ENCODE data around the gene KSR2. TPM values are rescaled to one million over a fixed set of nuclear protein-coding genes. Genes with fewer than 3 reads are reported as not detected.

The KSR2 gene
- total and polyA plus RNA-seq, 4 donors, result 0.09 to 1.8 (median 0.37) TPM

- H3K9me3 ChIP-seq (ENCODE audit: control insufficient read depth in 4 of 4, insufficient read depth in 3 of 4, low read length in 3 of 4), result peaks cover 0 to 2% (median 0%) of the 10 kb centered on the region in 4 donors
- ATAC-seq (ENCODE audit: insufficient read depth, low FRiP score) (no peak), DNase-seq (no peak)
- TF ChIP-seq CTCF (IDR thresholded peaks at IDR 0.05; ENCODE audit: control extremely low read depth, extremely low read depth), result no peak
- H3K27me3 ChIP-seq (ENCODE audit: control insufficient read depth in 3 of 3, insufficient read depth in 3 of 3, low read length in 2 of 3), result no peaks in the 10 kb centered on the region
- no peaks in the 10 kb centered on the region for H3K4me1 ChIP-seq (ENCODE audit: control insufficient read depth in 5 of 5, insufficient read depth in 5 of 5, low read length in 5 of 5)
- H3K9ac ChIP-seq (ENCODE audit: insufficient read depth in 1 of 2, low read length in 2 of 2), result no peak overlapping the region
- H3K36me3 ChIP-seq (ENCODE audit: control insufficient read depth in 4 of 4, insufficient read depth in 4 of 4, low read length in 4 of 4), result no peaks in the 10 kb centered on the region
- no peak overlapping the region for H3K27ac ChIP-seq (ENCODE audit: low read depth in 1 of 2, low read length in 1 of 2)
- 84% methylated on average over 5 of the region's 5 CpGs for WGBS, 2 donors
- no peak overlapping the region for H3K4me3 ChIP-seq
These were observed 412.9 kb downstream of the KSR2 start for GRCh38 chr12:117555889-117556288.

DNA sequence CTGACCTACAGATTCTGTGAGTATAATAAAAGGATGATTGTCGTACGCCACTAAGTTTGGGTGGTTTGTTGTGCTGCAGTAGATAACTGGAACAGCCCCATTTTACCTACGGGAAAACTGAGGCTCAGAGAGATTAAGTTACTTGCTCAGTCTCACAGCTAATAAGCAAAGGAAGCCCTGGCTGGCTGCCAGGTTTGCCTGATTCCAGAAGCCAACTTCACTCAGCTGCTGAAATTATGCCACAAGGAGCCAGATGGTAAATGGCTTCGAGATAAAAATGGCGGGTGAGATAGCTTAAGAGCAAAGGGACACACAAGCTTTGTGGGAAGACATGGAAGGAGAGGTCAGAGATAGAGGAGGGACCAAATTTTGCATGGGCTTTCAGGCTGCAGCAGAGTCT, 415.8 kb downstream of the KSR2 start:
- DNase-seq (peak in 1 of 3 donors; percentile 8), ATAC-seq (ENCODE audit: insufficient read depth, low FRiP score) (no peak)
- Histone ChIP-seq H3K9ac (ENCODE audit: insufficient read depth in 1 of 2, low read length in 2 of 2) (no peak overlapping the region), H3K27me3 (ENCODE audit: control insufficient read depth in 3 of 3, insufficient read depth in 3 of 3, low read length in 2 of 3) (no peaks in the 10 kb centered on the region), H3K9me3 (ENCODE audit: control insufficient read depth in 4 of 4, insufficient read depth in 3 of 4, low read length in 3 of 4) (peaks cover 0 to 2% (median 0%) of the 10 kb centered on the region in 4 donors), H3K36me3 (ENCODE audit: control insufficient read depth in 4 of 4, insufficient read depth in 4 of 4, low read length in 4 of 4) (no peaks in the 10 kb centered on the region), H3K27ac (ENCODE audit: low read depth in 1 of 2, low read length in 1 of 2) (no peak overlapping the region), H3K4me1 (ENCODE audit: control insufficient read depth in 5 of 5, insufficient read depth in 5 of 5, low read length in 5 of 5) (no peaks in the 10 kb centered on the region), H3K4me3 (no peak overlapping the region)
- WGBS, 2 donors, result 90 to 94% methylated on average over 5 of the region's 5 CpGs
- TF ChIP-seq CTCF (IDR thresholded peaks at IDR 0.05; ENCODE audit: control extremely low read depth, extremely low read depth), result no peak

GRCh38 chr12:117551665-117552064, 417.1 kb downstream of the KSR2 start:
- Histone ChIP-seq H3K9me3 (ENCODE audit: control insufficient read depth in 4 of 4, insufficient read depth in 3 of 4, low read length in 3 of 4) (peaks cover 0 to 2% (median 0%) of the 10 kb centered on the region in 4 donors), H3K27ac (ENCODE audit: low read depth in 1 of 2, low read length in 1 of 2) (no peak overlapping the region), H3K9ac (ENCODE audit: insufficient read depth in 1 of 2, low read length in 2 of 2) (no peak overlapping the region), H3K27me3 (ENCODE audit: control insufficient read depth in 3 of 3, insufficient read depth in 3 of 3, low read length in 2 of 3) (no peaks in the 10 kb centered on the region), H3K36me3 (ENCODE audit: control insufficient read depth in 4 of 4, insufficient read depth in 4 of 4, low read length in 4 of 4) (no peaks in the 10 kb centered on the region), H3K4me3 (no peak overlapping the region), H3K4me1 (ENCODE audit: control insufficient read depth in 5 of 5, insufficient read depth in 5 of 5, low read length in 5 of 5) (no peaks in the 10 kb centered on the region)
- TF ChIP-seq CTCF (IDR thresholded peaks at IDR 0.05; ENCODE audit: control extremely low read depth, extremely low read depth), result no peak
- no peak for DNase-seq
- WGBS, 2 donors, result 62 to 67% methylated on average over 4 of the region's 4 CpGs
- no peak for ATAC-seq (ENCODE audit: insufficient read depth, low FRiP score)

DNA sequence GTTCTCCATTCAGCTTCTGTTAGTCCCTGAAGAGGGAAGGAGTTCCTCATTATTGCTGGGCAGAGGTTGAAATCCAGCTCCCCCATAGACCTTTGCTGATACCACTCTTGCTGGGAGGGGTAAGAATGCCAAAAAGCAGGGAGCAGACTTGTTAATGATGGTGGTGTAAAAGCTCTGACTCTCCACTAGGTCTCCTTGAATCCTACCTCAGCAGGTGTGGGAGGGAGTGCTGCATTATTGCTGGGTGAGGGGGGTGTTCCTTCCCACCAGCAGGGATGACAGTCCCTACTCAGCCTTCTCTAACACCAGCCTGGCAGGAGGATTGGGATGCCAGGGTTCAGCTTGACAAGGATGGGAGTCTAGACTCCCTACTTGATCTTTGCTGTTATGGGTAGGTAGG, 421.6 kb downstream of the KSR2 start:
- Histone ChIP-seq H3K4me1 (ENCODE audit: control insufficient read depth in 5 of 5, insufficient read depth in 5 of 5, low read length in 5 of 5) (no peaks in the 10 kb centered on the region), H3K9ac (ENCODE audit: insufficient read depth in 1 of 2, low read length in 2 of 2) (no peak overlapping the region), H3K27ac (ENCODE audit: low read depth in 1 of 2, low read length in 1 of 2) (no peak overlapping the region), H3K9me3 (ENCODE audit: control insufficient read depth in 4 of 4, insufficient read depth in 3 of 4, low read length in 3 of 4) (peaks cover 0 to 4% (median 0%) of the 10 kb centered on the region in 4 donors), H3K4me3 (no peak overlapping the region), H3K36me3 (ENCODE audit: control insufficient read depth in 4 of 4, insufficient read depth in 4 of 4, low read length in 4 of 4) (no peaks in the 10 kb centered on the region), H3K27me3 (ENCODE audit: control insufficient read depth in 3 of 3, insufficient read depth in 3 of 3, low read length in 2 of 3) (no peaks in the 10 kb centered on the region)
- TF ChIP-seq CTCF (IDR thresholded peaks at IDR 0.05; ENCODE audit: control extremely low read depth, extremely low read depth), result no peak
- no peak for ATAC-seq (ENCODE audit: insufficient read depth, low FRiP score)
- DNase-seq, result no peak
